HG03196 (cell line): ENCODE measurements around the gene RASSF8.

Source experiments
- ATAC-seq: cut with Tn5 transposase; IDR thresholded peaks from one replicate; pipeline ENCODE4 v1.9.1; 2021; ENCODE audit not compliant: unreplicated experiment

The RASSF8 gene

DNA sequence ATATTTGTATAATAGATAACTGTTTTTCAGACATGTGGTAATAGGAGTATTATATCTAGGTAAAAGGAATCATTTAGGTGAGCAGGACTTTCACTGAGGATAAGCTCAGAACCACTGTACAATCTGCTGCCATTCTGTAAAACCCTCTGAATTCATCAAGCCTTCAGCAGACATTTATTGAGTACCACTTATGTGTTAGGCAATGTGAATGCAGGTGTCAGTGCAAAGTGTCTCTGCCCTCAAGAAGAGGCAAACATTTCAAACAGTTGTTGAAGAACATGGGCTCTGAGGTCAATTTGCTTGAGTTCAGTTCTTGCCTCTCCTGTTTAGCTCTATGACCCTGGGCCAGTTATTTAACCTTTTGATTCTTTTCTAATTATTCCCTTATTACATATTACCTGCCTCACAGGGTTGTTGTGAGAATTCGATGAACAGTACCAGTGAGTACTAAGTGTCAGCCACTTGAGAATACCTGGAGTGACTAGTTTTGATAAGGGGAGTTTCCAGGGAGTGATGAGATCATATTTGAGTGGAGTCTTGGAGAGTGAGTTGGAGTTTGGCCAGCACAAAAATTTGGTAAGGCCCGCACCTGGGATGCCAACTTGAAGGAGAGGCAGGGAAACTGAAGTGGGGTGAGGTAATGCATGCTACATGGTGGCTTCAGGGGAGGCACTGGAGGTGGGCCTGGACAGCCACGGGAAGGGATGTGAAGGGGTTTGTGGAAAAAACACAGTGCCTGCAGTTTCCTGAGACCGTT, 33.7 kb downstream of the RASSF8 start:
- ATAC-seq, result no peak

DNA sequence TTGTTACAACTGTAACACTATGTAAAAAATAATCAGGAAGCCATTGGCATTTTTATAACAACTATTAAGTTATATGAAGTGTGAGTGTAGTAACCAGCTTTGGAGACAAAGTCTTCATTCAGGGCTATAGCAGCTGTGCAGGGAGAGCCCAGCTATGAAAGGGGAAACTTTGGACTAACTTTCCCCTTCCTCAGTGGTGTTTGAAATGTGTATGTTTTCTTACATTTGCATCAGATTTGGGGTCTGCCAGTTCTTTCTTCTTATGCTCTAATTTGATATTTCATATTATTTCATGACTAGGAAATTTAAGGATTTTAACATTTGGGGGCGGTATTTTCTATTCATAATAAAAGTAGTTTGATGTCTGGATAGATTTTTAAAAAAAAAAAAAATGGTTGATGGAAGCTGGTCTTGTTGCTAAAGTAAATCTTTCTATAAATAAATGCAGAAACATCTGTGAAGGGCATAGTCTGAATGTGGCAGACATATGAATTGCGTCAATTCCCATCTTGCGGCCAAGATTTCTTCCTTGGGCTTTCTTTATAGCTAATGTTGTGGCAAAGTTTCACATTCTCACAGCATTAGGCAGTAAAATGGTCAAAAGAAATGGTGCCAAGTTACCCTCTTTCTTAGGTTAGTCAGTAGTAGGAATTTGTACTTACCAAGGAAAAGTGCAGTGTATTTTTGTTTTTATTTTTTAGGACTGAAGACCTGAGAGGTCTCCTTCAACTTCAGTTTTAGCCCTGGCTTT, 35.6 kb downstream of the RASSF8 start:
- no peak for ATAC-seq

- no peak for ATAC-seq
Measured at GRCh38 chr12:25994901-25995625, 36.6 kb downstream of the RASSF8 start.

- ATAC-seq, result no peak
Measured at GRCh38 chr12:25995906-25996305, 37.4 kb downstream of the RASSF8 start.

DNA sequence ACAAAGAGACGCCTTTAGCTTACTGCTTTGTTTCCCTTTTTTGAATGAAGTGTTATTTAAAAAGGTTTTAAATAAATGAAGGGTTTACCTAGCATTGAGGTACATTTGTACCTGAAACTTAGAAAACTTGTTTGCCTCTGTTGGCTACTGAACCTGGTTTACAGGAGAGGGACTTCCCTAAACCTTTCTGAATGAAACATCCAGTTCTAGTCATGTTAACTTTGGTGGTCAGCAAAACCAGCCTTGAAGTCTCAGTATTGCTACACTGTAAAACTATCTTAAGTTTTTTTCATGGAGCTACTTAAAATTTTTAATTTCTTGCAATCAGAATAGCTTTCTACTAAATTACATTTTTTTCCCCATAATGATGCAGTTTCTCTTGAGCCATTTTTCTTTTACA, 38.2 kb downstream of the RASSF8 start:
- no peak for ATAC-seq

DNA sequence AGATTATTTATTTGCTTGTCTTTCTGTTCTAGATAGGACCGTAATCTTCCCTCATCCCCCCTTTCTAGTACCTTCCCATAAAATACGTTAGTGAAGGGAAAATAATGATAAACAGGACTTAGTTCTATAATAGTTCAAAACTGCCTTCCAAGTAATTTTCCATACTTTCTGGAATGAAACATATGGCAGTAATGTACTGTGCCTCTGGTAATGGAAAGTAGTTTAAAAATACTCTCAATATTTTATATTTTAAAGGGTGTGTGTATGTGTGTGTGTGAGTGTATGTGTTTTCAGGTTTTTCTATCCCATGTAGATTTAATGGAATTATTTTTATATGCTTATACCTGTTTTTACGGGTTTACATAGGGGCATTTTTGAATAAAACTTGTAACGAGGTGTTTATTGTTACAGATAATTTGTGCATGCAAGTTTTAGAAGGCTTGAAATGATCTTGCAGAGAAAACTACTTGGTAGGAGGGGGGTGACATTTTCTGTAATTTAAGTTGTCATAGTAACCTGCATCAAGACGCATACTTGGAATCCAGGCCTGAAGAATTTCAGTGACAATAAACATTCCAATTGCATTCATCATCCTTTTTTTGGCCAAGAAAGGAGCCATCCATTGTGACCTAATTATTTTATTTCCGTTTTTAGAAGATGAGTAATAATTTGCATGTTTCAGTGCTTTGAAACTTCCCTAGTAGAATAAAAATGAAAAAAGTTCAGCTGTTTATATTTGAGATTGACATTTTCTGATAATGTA, 38.9 kb downstream of the RASSF8 start:
- no peak for ATAC-seq

- ATAC-seq, result no peak
Measured at GRCh38 chr12:26000898-26001297, 42.4 kb downstream of the RASSF8 start.

DNA sequence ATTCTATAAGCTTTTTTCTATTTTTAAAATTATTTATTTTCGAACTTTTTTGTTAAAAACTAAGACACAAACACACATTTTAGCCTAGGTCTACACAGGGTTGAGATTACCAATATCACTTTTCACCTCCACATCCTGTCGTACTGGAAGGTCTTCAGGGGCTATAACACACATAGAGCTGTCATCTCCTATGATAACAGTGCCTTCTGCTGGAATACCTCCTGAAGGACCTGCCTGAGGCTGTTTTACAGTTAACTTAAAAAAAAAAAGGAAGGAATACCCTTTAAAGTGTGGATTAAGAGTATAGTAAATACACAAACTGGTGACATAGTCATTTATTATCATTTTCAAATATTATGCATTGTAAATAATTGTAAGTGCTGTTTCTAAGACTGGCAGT, 43.0 kb downstream of the RASSF8 start:
- no peak for ATAC-seq

DNA sequence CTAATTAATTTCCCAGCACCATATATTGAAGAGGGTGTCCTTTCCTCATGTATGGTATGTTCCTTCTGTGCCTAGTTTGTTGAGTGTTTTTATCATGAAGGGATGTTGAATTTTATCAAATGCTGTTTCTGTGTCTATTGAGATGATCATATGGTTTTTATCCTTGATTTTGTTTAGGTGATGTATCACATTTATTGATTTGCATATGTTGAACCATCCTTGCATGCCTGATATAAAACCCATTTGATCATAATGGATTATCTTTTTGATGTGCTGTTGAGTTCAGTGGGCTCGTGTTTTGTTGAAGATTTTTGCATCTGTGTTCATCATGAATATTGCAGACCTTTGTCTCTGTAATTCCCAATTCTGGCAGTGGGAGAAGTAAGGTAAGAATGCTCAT, 44.6 kb downstream of the RASSF8 start:
- no peak for ATAC-seq

GRCh38 chr12:26007566-26007965, 49.1 kb downstream of the RASSF8 start:
- no peak for ATAC-seq

- ATAC-seq, result no peak
Measured at GRCh38 chr12:26009593-26009992, 51.1 kb downstream of the RASSF8 start.

- ATAC-seq, result no peak
Measured at GRCh38 chr12:26010293-26010821, 51.9 kb downstream of the RASSF8 start.

GRCh38 chr12:26011099-26011498, 52.6 kb downstream of the RASSF8 start:
- ATAC-seq, result no peak

DNA sequence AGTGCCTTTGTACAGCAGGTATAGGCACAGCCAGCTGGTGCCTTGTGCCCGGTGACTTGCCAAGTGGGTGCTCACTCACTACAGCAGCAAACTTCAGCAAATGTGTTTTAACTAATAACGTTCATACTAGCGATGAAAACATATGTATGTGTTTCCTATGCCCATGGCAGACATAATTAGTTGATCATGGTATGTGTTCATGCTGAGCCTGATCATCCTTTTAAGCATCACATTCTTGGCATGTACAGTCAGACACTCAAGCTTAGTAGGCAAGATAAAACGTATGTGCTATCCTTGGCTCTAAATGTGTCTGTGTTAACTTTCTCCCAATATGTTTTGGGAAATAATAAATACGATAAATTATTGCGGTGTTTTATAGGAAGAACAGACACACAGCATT, 55.6 kb downstream of the RASSF8 start:
- ATAC-seq, result no peak

- no peak for ATAC-seq
Measured at GRCh38 chr12:26016516-26016915, 58.0 kb downstream of the RASSF8 start.

GRCh38 chr12:26017484-26018211, 59.2 kb downstream of the RASSF8 start:
- ATAC-seq, result no peak

- ATAC-seq, result no peak
Measured at GRCh38 chr12:26018926-26019325, 60.4 kb downstream of the RASSF8 start.

- ATAC-seq, result no peak
Measured at GRCh38 chr12:26021534-26021933, 63.1 kb downstream of the RASSF8 start.

- ATAC-seq, result no peak
Measured at GRCh38 chr12:26022043-26022442, 63.6 kb downstream of the RASSF8 start.

DNA sequence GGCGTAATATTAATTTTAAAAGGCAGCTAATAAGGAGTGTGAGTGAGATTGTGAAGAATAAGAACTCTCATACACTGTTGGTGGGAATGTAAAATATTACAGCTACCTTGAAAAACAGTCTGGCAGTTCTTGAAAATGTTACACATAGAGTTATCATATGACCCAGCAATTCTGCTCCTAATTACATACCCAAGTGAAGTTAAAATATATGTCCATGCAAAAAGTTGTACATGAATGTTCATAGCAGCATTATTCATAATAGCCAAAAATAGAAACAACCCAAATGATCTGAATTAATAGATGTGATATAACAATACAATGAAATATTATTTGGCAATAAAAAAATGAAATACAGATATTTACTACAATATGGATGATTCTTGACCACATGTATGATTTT, 68.2 kb downstream of the RASSF8 start:
- no peak for ATAC-seq
